GM12892 (cell line): ENCODE results near the gene ADGRA1.
"Not testable (repeated sequence)": the region's sequence is repeated elsewhere in the genome, so short reads cannot be mapped to it uniquely, and the experiment has no call there.

ENCODE experiments used
- DNase-seq: peaks from one replicate; pipeline ENCODE4 v3.0.0; 2011; ENCODE audit not compliant: insufficient read length
- FAIRE-seq: peaks from 2 replicates; lab custom pipeline; 2011; peaks lifted over from hg19 to GRCh38; lab: Jason Lieb, UNC
- POLR2A ChIP-seq: IDR thresholded peaks from 2 replicates; pipeline ENCODE4 v1.6.1; 2011; ENCODE audit warnings: low read depth, low read length, control low read depth
- POLR2AphosphoS5 ChIP-seq: IDR thresholded peaks from 2 replicates; pipeline ENCODE4 v1.6.1; 2011; ENCODE audit warnings: low read depth, low read length, control low read depth
- TAF1 ChIP-seq: IDR thresholded peaks from 2 replicates; pipeline ENCODE4 v1.6.1; 2011; ENCODE audit warnings: low read depth, mild to moderate bottlenecking, control low read depth, low read length, borderline replicate concordance

The ADGRA1 gene

DNA sequence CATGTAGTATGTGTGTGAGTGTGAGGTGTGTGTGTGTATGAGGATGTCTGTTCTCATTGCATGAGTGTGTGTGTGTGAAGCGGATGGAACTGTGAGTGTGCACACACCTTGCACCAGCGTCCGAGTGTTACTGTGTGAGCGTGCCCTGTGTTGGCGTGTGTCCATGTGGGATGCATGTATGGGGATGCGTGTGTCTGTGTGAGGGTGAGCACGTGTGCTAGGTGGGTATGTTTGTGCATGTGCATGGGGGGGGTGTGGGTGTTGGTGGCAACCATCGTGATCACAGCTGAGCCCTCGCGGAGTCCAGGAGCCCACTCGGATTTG lies 78.7 kb downstream of the ADGRA1 start:
- no peak for TF ChIP-seq POLR2A
- TF ChIP-seq TAF1, result no peak
- TF ChIP-seq POLR2AphosphoS5, result no peak
- no peak for FAIRE-seq
- DNase-seq, result no peak

DNA sequence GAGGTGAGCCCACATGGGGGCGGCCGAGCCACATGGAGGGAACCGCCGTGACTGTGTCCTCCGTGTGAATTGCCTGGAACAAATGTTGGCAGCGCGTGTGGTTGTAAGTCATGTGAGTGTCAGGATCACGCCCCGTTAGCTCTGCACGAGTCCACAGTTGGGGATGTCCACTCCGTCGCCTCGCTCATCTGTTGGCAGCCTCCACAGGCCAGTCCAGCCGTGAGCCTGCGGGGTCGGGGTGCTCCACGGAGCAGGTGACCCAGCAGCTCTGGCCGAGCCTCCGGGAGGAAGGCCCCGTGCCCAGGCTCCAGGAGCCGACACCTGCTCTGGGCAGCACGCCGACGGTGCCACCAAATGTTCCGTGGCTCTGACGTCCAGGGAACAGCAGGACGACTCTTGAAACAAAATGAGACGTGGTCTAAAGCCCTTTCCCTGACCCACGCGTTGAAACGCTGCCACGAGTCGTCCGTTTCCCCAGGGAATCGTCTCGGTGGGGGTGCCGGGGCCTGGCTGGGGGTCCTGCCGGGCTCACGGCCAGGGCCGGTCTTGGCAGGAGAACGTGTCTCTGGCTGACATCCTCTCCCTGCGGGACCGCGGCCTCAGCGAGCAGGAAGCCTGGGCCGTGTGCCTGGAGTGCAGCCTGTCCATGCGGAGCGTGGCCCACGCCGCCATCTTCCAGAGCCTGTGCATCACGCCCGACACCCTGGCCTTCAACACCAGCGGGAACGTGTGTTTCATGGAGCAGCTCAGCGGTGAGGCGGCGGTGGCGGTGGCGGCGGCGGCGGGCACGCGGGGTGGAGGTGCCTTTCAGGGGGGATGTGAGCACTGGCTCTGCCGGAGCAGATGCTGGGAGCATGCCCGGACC lies 79.3 kb downstream of the ADGRA1 start:
- TF ChIP-seq TAF1 (no peak), POLR2AphosphoS5 (no peak), POLR2A (no peak)
- FAIRE-seq, result no peak
- no peak for DNase-seq

DNA sequence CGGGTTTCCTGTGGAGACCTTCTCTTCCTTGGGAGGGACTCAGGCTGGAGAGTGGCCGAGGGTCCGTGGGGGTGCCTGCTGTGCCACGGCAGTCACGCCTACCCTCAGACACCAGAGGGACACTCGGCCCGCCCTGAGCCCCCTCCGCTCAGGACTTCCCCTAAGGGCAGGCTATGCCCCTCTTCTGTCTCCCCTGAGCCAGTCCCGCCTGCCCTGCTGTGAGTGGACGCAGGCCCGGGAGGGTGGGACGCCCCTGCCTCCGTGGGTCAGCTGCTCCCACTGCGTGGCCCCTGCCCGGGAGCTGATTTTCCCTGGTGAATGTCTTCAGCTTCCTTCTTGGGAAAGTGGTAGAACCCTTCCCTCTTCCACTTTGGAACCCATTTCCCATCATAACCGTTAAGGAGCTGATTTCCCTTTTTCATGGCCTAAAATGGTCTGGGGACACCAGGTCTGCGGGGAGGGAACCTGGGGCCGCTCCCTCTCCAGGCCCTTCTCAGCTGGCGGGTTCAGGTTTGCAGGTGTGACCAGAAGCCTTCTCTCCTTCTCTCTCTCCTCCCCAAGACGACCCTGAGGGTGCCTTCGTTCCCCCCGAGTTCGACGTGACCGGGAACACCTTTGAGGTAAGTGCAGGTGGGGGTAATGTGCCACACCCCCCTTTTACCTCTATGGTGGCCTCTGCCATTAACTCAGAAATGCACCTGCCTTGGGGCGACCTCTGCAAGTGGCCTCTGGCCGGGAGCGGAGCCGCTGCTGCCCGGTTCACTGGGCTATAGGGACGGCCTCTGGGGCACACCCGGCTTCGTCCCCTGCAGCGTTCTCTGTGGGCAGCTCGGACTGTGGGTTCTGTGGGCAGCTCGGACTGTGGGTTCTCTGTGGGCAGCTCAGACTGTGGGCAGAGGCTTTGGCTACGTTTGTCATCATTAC lies 80.2 kb downstream of the ADGRA1 start:
- FAIRE-seq, result no peak
- DNase-seq, result no peak
- TF ChIP-seq POLR2AphosphoS5 (no peak), TAF1 (no peak)

DNA sequence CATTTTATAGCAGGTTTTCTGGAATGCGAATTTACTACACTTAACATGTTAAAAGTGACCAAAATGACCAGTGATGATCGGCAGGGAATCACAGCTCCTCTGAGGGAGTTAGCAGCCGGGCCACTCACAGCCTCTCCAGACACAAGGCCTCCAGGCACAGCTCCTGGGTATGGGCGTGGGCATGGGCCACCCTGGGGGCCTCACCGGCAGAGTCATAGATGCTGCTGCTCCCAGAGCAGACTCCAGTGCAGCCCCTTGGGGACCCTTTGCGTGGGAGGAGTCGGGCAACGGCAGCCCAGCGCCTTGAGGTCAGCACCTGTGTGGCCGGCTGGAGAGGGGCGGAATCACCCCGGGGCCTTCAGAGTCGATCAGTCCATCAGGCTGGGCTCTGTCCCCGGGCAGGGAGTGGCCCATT lies 80.9 kb downstream of the ADGRA1 start:
- DNase-seq, result no peak
- no peak for TF ChIP-seq POLR2AphosphoS5
- TF ChIP-seq TAF1, result no peak
- TF ChIP-seq POLR2A, result no peak
- FAIRE-seq, result no peak

DNA sequence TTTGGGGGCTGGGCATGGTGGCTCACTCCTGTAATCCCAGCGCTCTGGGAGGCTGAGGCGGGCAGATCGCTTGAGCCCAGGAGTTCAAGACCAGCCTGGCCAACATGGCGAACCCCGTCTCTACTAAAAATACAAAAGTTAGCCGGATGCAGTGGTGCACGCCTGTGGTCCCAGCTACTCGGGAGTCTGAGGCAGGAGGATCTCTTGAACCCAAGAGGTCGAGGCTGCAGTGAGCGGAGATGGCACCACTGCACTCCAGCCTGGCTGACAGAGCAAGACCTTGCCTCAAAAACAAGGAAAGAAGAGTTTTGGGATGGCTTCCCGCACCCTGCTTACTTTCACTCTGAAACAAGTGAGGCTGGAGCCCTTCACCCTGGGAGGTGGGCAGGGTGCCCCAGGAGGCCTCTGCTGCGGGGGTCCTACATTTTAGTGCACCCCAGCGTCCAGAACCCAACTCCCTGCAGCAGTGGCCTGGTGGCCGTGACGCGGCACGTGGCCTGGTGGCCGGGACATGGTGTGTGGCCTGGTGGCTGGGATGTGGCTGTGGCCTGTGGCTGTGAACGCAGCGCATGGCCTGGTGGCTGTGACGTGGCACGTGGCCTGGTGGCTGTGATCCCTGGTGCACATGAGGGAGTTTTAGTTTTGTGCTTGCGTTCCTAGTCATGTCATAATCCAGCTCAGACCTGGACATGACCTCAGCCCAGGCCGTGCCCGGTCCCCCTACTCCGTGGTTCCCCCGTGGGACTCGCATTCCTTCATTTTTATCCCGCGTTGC lies 81.6 kb downstream of the ADGRA1 start:
- DNase-seq, result no peak
- TF ChIP-seq TAF1, result no peak
- TF ChIP-seq POLR2A, result no peak
- TF ChIP-seq POLR2AphosphoS5, result no peak
- no peak for FAIRE-seq

DNA sequence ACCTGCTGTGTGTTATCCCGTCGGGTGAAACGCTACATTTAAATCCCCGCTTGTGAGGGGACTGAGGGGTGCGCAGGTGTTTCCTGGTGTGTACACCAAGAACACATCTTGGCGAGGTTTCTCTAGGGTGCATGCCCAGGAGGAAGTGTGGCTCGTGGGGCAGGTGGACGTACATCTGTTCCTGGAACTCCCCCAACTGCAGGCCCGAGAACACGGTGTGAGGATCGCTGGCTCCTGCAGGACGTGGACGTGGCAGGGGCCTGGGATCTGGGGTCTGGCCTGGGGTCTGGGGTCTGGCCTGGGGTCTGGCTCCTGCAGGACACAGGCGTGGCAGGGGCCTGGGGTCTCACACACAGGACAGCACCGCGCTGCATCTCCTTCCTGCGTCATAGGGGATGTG lies 82.4 kb downstream of the ADGRA1 start:
- FAIRE-seq (no peak), DNase-seq (no peak)
- no peak for TF ChIP-seq POLR2A
- TF ChIP-seq POLR2AphosphoS5, result no peak
- TF ChIP-seq TAF1, result no peak

DNA sequence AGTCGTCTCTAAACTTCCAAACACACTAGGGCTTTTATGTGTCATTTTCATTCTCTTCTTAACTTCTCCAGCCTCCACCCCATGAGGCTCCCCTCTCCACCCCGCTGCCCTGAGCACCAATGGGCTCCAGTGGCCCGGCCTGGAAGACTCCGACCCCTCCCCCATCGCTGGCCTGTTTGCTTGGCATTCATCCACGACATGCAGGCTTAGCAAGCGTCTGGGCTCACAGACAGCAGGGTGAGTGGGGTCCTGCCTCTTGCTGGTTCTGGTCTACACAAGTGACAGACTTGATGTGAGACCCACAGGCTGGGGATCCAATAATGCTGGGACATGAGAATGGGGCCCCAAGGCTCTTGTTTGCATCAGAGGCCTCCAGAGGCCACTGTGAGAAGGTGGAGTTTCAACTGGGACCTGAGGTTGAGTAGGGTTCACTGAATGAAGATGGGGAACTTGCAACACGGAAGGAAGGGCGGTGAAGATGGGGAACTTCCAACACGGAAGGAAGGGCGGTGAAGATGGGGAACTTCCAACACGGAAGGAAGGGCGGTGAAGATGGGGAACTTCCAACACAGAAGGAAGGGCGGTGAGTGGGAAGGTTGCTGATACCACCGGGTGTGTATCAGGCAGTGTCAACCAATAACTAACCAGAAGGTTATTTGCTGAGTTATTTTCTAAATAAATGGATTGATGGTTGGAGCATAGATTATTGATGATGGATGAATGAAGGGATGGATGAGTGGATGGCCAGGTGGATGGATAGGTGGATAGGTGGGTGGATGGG lies 86.3 kb downstream of the ADGRA1 start:
- DNase-seq (no peak), FAIRE-seq (no peak)
- no peak for TF ChIP-seq TAF1
- TF ChIP-seq POLR2A, result no peak
- TF ChIP-seq POLR2AphosphoS5, result no peak

DNA sequence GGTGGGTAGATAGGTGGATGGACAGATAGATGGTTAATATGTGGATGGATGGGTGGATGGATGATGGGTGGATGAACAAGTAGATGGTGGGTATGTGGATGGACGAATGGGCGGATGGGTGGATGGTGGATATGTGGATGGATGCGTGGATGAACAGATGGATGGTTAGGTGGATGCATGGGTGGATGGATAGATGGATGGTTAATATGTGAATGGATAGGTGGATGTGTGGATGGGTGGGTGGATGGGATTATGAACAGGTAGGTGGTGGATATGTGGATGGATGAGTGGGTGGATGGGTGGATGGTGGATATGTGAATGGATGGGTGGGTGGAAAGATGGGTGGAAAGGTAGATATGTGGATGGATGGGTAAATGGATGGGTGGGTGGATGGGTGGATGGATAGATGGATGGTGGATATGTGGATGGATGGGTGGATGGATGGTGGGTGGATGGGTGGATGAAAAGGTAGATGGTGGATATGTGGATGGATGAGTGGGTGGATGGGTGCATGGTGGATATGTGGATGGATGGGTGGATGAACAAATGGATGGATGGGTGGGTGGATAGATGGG lies 87.1 kb downstream of the ADGRA1 start:
- no peak for FAIRE-seq
- TF ChIP-seq POLR2AphosphoS5 (no peak), TAF1 (no peak), POLR2A (no peak)
- DNase-seq, result no peak

DNA sequence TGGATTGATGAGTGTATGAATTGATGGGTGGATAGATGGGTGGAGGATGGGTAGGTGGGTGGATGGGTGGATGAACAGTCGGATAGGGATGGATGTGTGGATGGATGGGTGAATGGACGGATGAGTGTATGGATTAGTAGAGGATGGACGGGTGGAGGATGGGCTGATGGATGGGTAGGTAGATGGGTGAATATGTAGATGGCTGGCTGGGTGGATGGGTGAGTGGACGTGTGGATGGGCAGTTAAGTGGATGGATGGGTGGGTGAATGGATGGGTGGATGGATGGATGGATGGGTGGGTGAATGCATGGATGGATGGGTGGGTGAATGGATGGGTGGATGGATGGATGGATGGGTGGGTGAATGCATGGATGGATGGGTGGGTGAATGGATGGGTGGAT lies 87.9 kb downstream of the ADGRA1 start:
- not testable (repeated sequence) for FAIRE-seq

DNA sequence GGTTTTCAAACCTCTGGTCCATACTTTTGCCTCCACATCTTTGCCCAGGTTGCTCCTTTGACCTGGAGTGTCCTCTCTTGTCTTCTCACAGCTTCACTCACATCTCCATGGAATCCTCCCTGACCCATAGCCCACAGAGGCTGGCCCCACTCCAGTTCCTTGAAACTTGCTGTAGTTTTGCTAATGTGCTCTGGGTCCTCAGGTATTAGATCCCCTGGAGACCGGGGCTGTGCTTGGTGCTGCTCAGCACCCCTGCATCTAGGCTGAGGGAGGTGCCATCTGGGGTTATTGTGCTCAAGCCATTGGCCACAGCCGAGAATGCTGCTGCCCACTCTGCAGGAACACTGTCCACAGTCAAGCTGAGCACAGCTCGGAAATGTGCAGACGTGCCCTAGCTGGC lies 88.8 kb downstream of the ADGRA1 start:
- FAIRE-seq, result no peak
- DNase-seq, result no peak

More for the DNA sequence above, 87.9 kb downstream of the ADGRA1 start:
- not testable (repeated sequence) for DNase-seq

More for the DNA sequence above, 88.8 kb downstream of the ADGRA1 start:
- TF ChIP-seq TAF1 (no peak), POLR2A (no peak), POLR2AphosphoS5 (no peak)
